ENCODE measurements around the gene PARD3. TPM values are rescaled to one million over a fixed set of nuclear protein-coding genes. Genes with fewer than 3 reads are reported as not detected.

PARD3 gene
- total RNA-seq, 1 experiment from 2014 or later: 46.3 TPM

DNA sequence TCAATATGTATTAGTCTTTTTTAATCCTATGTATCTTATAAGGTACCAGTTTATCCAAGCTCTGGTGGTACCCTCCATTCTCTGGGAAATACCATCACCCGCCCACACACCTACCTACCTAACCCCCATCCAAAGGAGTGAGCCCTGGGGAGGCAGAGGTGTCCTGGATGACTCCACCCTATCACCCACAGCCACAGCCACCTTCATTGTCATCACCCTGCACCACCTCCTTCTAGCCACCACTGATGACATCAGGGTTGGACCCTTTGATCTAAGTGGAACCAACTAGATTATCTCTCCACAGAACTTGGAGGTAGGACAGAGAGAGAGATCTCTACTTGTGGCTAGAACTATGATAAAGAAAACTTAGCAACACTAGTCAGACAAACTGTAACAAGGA is 259.4 kb downstream of the PARD3 start (continued):
- TF ChIP-seq, protein P1, sequence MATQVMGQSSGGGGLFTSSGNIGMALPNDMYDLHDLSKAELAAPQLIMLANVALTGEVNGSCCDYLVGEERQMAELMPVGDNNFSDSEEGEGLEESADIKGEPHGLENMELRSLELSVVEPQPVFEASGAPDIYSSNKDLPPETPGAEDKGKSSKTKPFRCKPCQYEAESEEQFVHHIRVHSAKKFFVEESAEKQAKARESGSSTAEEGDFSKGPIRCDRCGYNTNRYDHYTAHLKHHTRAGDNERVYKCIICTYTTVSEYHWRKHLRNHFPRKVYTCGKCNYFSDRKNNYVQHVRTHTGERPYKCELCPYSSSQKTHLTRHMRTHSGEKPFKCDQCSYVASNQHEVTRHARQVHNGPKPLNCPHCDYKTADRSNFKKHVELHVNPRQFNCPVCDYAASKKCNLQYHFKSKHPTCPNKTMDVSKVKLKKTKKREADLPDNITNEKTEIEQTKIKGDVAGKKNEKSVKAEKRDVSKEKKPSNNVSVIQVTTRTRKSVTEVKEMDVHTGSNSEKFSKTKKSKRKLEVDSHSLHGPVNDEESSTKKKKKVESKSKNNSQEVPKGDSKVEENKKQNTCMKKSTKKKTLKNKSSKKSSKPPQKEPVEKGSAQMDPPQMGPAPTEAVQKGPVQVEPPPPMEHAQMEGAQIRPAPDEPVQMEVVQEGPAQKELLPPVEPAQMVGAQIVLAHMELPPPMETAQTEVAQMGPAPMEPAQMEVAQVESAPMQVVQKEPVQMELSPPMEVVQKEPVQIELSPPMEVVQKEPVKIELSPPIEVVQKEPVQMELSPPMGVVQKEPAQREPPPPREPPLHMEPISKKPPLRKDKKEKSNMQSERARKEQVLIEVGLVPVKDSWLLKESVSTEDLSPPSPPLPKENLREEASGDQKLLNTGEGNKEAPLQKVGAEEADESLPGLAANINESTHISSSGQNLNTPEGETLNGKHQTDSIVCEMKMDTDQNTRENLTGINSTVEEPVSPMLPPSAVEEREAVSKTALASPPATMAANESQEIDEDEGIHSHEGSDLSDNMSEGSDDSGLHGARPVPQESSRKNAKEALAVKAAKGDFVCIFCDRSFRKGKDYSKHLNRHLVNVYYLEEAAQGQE (IDR thresholded peaks at IDR 0.05; ENCODE audit: low read depth): no peak

DNA sequence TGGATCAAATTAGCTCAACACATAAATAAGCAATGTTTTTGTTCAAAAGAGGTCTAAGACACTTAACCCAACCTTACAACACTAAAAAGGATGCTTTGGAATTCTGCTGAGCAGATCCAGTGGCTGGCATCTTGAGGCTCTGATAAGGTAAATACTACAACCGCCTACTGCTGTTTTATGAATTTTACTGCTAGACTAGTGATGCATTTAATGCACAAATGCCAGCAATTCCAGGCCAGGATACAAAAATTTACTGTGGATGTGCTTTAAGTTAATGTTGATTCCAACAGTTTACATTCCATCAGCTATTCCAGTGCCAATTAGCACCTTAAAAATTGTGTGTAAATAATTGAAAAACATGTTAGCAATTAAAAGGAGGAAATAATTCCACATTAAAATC is 261.3 kb downstream of the PARD3 start:
- CTCF ChIA-PET: no interaction called here
- Histone ChIP-seq H3K27me3 (ENCODE audit: insufficient read depth, low read length) (no peaks in the 10 kb centered on the region), H3K79me2 (ENCODE audit: insufficient read depth, low read length) (peaks cover 21% of the 10 kb centered on the region; the same call in 1 of the 2 replicates), H3K4me3 (replicated peaks in 1 of 2; ENCODE audit: low read depth in 1 of 2, low read length in 2 of 2) (no peak overlapping the region), H3K9ac (ENCODE audit: low read length) (no peak overlapping the region), H3K9me3 (ENCODE audit: control insufficient read depth in 1 of 2, insufficient read depth in 1 of 2, low read depth in 1 of 2, low read length in 2 of 2) (no peaks in the 10 kb centered on the region), H4K20me1 (ENCODE audit: insufficient read depth) (no peaks in the 10 kb centered on the region), H3K9me2 (ENCODE audit: insufficient read depth) (no peaks in the 10 kb centered on the region), H3K4me1 (ENCODE audit: control insufficient read depth in 1 of 2, insufficient read depth in 2 of 2, low read length in 2 of 2) (peaks cover 21 to 35% of the 10 kb centered on the region in 2 experiments), H2AFZ (ENCODE audit: low read depth, low read length, poor library complexity, severe bottlenecking) (no peak overlapping the region), H3K36me3 (ENCODE audit: control insufficient read depth in 1 of 2, insufficient read depth in 2 of 2, low read length in 2 of 2) (no peaks in the 10 kb centered on the region), H3K4me2 (ENCODE audit: low read length) (no peak overlapping the region), H3K27ac (ENCODE audit: low read depth, low read length) (no peak overlapping the region)
- no peak for TF ChIP-seq FOSL1 (IDR thresholded peaks at IDR 0.05; ENCODE audit: low read depth)
- no peak for TF ChIP-seq SIN3A (IDR thresholded peaks at IDR 0.05; ENCODE audit: low read depth)
- TF ChIP-seq, protein P2, sequence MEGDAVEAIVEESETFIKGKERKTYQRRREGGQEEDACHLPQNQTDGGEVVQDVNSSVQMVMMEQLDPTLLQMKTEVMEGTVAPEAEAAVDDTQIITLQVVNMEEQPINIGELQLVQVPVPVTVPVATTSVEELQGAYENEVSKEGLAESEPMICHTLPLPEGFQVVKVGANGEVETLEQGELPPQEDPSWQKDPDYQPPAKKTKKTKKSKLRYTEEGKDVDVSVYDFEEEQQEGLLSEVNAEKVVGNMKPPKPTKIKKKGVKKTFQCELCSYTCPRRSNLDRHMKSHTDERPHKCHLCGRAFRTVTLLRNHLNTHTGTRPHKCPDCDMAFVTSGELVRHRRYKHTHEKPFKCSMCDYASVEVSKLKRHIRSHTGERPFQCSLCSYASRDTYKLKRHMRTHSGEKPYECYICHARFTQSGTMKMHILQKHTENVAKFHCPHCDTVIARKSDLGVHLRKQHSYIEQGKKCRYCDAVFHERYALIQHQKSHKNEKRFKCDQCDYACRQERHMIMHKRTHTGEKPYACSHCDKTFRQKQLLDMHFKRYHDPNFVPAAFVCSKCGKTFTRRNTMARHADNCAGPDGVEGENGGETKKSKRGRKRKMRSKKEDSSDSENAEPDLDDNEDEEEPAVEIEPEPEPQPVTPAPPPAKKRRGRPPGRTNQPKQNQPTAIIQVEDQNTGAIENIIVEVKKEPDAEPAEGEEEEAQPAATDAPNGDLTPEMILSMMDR (IDR thresholded peaks at IDR 0.05 in 2 of 3, conservative IDR thresholded peaks at IDR 0.05 in 1 of 3; ENCODE audit: borderline replicate concordance in 1 of 3, insufficient read depth in 1 of 3, low read depth in 2 of 3, low read length in 2 of 3): no peak
- TF ChIP-seq CBX3 (IDR thresholded peaks at IDR 0.05; ENCODE audit: low read depth): no peak
- TF ChIP-seq, protein P3, sequence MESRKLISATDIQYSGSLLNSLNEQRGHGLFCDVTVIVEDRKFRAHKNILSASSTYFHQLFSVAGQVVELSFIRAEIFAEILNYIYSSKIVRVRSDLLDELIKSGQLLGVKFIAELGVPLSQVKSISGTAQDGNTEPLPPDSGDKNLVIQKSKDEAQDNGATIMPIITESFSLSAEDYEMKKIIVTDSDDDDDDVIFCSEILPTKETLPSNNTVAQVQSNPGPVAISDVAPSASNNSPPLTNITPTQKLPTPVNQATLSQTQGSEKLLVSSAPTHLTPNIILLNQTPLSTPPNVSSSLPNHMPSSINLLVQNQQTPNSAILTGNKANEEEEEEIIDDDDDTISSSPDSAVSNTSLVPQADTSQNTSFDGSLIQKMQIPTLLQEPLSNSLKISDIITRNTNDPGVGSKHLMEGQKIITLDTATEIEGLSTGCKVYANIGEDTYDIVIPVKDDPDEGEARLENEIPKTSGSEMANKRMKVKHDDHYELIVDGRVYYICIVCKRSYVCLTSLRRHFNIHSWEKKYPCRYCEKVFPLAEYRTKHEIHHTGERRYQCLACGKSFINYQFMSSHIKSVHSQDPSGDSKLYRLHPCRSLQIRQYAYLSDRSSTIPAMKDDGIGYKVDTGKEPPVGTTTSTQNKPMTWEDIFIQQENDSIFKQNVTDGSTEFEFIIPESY (IDR thresholded peaks at IDR 0.05; ENCODE audit: extremely low read depth, insufficient replicate concordance, low read length): no peak
- no peak for TF ChIP-seq JUND (IDR thresholded peaks at IDR 0.05)
- no peak for TF ChIP-seq SRF (IDR thresholded peaks at IDR 0.05; ENCODE audit: low read depth)
- TF ChIP-seq SP1 (IDR thresholded peaks at IDR 0.05; ENCODE audit: low read depth): no peak
- no peak for TF ChIP-seq EGR1 (IDR thresholded peaks at IDR 0.05; ENCODE audit: low read depth)
- no peak for TF ChIP-seq TCF7L2 (IDR thresholded peaks at IDR 0.05; ENCODE audit: borderline replicate concordance, extremely low read depth, insufficient read depth, insufficient read length)
- TF ChIP-seq, protein P1 (IDR thresholded peaks at IDR 0.05; ENCODE audit: low read depth): no peak
- intact Hi-C loops (cut with micrococcal nuclease): no loop called here
- POLR2A ChIA-PET: no interaction called here
- no TSS peak for BruUV-seq (replicated peaks)
- no peak for DNase-seq (ENCODE audit: low read depth, low spot score)
- RAD21 ChIA-PET (ENCODE audit: low non-redundant PET in 1 of 2, low total read pairs in 2 of 2, uncharacterized antibody in 2 of 2, unreplicated experiment in 2 of 2): no interaction called here
- ATAC-seq: no peak

All from HCT116 (cell line).